OCI-LY3 (cell line): Measurements from ENCODE around the gene FRYL.

ENCODE experiments used
- EZH2phosphoT487 ChIP-seq: fragments of 200-600 bp; shearing (Covaris generic); IDR thresholded peaks from 2 replicates; pipeline ENCODE4 v1.6.1; 2018; ENCODE audit warnings: antibody characterized with exemption, mixed run types, low read depth
- TF ChIP-seq, protein P1 (sequence below): fragments of 200-600, 300-600 bp; sonication (generic); IDR thresholded peaks from 2 replicates; pipeline ENCODE4 v1.5.1; 2014; ENCODE audit warnings: antibody characterized with exemption, low read length, low read depth

DNA sequence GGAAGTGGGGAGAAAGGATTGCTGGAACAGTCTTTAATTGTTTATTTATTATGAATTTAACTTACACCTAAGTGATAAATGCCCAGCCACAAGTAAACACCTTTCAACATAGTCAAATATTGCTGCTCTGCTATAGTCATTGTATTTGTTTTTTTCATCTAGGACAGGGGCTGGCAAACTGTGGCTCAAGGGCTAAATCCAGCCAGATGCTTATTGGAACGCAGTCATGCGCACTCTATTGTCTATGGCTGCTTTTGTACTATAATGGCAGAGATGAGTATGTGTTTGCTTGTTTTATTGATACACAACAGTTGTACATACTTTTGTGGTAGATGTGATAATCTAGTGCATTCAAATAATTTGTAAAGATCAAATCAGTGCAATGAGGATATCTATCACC, 194.7 kb downstream of the FRYL start:
- TF ChIP-seq, protein P1, sequence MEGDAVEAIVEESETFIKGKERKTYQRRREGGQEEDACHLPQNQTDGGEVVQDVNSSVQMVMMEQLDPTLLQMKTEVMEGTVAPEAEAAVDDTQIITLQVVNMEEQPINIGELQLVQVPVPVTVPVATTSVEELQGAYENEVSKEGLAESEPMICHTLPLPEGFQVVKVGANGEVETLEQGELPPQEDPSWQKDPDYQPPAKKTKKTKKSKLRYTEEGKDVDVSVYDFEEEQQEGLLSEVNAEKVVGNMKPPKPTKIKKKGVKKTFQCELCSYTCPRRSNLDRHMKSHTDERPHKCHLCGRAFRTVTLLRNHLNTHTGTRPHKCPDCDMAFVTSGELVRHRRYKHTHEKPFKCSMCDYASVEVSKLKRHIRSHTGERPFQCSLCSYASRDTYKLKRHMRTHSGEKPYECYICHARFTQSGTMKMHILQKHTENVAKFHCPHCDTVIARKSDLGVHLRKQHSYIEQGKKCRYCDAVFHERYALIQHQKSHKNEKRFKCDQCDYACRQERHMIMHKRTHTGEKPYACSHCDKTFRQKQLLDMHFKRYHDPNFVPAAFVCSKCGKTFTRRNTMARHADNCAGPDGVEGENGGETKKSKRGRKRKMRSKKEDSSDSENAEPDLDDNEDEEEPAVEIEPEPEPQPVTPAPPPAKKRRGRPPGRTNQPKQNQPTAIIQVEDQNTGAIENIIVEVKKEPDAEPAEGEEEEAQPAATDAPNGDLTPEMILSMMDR = no peak
- TF ChIP-seq EZH2phosphoT487 = no peak
